Measurements from ENCODE around the gene TRAPPC2L. TPM values are rescaled to one million over a fixed set of nuclear protein-coding genes. Genes with fewer than 3 reads are reported as not detected.
A peak's percentile ranks its signal among the peaks of the same experiment; 100 is the strongest.

TRAPPC2L gene
- total RNA-seq, 1 donor from 2014 or later, result 50.6 TPM

DNA sequence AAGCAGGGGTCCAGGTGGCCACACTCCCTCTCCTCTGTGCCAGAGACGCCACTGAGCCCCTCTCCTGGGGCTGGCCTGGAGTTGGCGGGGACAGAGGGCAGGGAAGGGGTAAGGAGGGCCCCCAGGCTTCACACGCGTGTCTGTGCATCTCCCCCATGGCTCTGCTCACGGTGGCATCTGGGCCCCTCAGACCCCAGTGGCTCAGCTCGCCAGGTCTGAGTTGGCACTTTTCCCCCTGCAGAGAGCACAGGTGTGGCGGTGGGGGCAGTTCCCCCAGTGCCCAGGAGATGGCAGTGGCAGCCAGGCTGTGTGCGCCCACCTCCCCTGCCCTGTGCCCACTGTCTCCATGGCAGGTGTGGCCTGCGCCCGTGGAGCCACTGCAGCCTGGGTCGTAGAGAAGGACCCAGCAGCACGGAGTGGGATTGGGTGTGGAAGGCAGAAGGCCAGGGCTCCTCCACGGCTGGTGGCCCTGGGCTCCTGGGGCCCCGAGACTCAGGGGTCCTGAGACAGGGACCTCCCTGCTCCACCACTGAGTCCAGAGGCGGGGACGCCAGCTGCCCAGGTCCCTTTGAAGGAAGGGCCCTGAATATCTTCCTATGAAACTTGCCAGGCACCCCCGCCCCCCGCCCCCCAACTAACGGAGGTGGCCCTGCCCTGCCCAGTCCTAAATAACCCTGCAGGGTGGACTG is 40.9 kb upstream of the TRAPPC2L start:
- H3K9me3 Mint-ChIP-seq (ENCODE audit: unreplicated experiment), result peaks cover 2% of the 10 kb centered on the region
- H3K4me1 Mint-ChIP-seq (ENCODE audit: low read depth, unreplicated experiment), result peaks cover 4% of the 10 kb centered on the region
- no peaks in the 10 kb centered on the region for H3K36me3 Mint-ChIP-seq (ENCODE audit: unreplicated experiment)
- peak; percentile 65 for DNase-seq
- H3K4me3 Mint-ChIP-seq (ENCODE audit: unreplicated experiment), result no peak overlapping the region
- no peaks in the 10 kb centered on the region for H3K27me3 Mint-ChIP-seq (ENCODE audit: unreplicated experiment)
- no peak overlapping the region for H3K27ac Mint-ChIP-seq (ENCODE audit: unreplicated experiment)
- TF ChIP-seq, protein P1, sequence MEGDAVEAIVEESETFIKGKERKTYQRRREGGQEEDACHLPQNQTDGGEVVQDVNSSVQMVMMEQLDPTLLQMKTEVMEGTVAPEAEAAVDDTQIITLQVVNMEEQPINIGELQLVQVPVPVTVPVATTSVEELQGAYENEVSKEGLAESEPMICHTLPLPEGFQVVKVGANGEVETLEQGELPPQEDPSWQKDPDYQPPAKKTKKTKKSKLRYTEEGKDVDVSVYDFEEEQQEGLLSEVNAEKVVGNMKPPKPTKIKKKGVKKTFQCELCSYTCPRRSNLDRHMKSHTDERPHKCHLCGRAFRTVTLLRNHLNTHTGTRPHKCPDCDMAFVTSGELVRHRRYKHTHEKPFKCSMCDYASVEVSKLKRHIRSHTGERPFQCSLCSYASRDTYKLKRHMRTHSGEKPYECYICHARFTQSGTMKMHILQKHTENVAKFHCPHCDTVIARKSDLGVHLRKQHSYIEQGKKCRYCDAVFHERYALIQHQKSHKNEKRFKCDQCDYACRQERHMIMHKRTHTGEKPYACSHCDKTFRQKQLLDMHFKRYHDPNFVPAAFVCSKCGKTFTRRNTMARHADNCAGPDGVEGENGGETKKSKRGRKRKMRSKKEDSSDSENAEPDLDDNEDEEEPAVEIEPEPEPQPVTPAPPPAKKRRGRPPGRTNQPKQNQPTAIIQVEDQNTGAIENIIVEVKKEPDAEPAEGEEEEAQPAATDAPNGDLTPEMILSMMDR (IDR thresholded peaks at IDR 0.05; ENCODE audit: partially characterized antibody, unreplicated experiment), result peak; percentile 76

DNA sequence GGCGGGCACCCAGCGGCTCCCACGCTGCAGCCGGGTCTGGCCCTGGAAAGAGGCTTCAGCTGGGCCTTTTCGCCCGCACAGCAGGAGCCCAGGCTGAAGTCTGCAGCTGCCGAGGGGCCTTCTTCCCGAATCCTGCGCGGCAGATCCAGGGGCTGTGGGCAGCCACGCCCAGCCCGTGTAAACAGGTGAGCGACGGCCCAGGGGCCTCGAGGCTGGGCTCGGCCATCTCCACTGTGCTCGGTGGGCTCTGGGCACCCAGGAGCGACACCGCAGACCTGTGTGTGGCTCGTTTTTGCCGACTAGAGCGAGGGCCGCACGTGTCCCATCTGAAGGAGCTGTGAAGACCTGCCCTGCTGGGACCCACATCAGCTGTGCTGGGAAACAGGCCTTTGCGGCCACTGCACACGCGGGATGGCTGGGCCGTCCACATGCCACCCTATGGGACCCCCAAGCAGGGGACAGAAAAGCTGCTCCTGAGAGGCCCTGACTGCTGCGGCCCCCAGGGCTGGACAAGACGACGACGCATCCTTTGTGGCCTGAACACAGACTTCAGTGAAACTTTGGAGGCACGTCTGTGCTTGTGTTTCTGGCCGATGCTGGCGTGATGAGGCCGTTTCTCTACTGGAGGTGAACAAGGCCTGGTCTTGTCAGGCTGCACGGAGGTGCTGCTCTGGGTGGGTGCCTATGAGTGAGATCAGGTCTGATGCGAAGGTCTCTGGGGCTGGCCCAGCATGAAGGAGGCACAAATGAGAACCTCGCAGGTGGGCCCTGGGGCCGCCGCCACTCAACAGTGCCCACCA is 40.0 kb upstream of the TRAPPC2L start:
- Mint-ChIP-seq H3K4me3 (ENCODE audit: unreplicated experiment) (no peak overlapping the region), H3K36me3 (ENCODE audit: unreplicated experiment) (no peaks in the 10 kb centered on the region), H3K9me3 (ENCODE audit: unreplicated experiment) (peaks cover 2% of the 10 kb centered on the region), H3K4me1 (ENCODE audit: low read depth, unreplicated experiment) (peaks cover 4% of the 10 kb centered on the region), H3K27ac (ENCODE audit: unreplicated experiment) (no peak overlapping the region), H3K27me3 (ENCODE audit: unreplicated experiment) (peaks cover 2% of the 10 kb centered on the region)
- no peak for DNase-seq
- TF ChIP-seq, protein P1 (IDR thresholded peaks at IDR 0.05; ENCODE audit: partially characterized antibody, unreplicated experiment), result no peak

DNA sequence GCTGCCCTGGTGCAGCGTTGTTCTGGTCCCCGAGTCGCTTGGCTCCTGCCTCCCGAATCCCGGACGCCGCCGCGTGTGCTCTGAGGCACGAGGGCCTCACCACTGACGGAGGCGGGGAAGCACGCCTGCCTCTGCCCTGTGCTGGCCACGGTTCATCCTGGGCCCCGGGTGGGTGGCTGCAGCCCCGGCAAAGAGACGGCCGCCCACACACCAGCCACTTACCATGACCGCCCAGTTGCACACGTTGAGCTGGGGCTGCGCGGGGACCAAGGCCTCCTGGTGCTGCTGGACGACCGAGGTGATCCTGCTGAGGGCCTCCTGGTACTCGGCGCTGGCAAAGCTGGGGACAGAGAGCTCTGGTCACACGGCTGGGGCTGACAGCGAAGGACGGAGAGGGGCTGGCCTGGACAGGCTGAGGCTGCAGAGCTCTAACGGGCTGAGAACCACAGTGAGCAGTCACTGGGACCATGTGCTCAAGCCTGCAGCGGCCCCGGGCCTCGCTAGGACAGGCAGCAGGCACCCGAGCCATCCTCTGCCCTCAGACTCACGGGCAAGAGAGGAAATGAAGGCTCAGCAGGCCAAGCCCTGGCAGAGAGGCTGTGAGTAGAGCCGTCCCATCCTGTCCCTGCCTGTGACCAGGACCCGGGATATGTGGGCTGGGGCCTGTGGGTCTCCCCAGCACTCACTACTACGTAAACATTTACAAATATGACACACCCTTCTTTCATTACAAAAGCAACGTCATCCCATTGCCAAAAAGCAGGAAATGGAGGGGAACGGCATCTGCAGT is 38.9 kb upstream of the TRAPPC2L start:
- Mint-ChIP-seq H3K4me3 (ENCODE audit: unreplicated experiment) (no peak overlapping the region), H3K36me3 (ENCODE audit: unreplicated experiment) (no peaks in the 10 kb centered on the region), H3K27me3 (ENCODE audit: unreplicated experiment) (peaks cover 4% of the 10 kb centered on the region), H3K4me1 (ENCODE audit: low read depth, unreplicated experiment) (peaks cover 4% of the 10 kb centered on the region), H3K27ac (ENCODE audit: unreplicated experiment) (no peak overlapping the region), H3K9me3 (ENCODE audit: unreplicated experiment) (peaks cover 2% of the 10 kb centered on the region)
- TF ChIP-seq, protein P1 (IDR thresholded peaks at IDR 0.05; ENCODE audit: partially characterized antibody, unreplicated experiment), result no peak
- DNase-seq, result no peak

DNA sequence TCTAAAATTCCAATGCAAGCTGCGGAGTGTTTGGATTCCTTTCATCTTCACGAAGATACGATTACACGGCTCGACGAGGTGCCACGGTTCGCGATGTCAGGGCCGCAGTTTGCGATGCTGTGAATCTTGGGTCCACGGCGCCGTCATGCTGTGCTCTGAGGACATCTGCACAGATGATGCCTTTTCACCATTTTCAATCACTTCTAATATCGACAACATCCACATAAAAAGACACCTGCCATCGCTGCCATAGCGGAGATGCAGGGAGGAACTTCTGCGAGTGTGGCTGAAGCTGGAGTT is 38.4 kb upstream of the TRAPPC2L start:
- no peak overlapping the region for H3K27ac Mint-ChIP-seq (ENCODE audit: unreplicated experiment)
- no peak for DNase-seq
- H3K9me3 Mint-ChIP-seq (ENCODE audit: unreplicated experiment), result peaks cover 2% of the 10 kb centered on the region
- no peaks in the 10 kb centered on the region for H3K36me3 Mint-ChIP-seq (ENCODE audit: unreplicated experiment)
- no peak overlapping the region for H3K4me3 Mint-ChIP-seq (ENCODE audit: unreplicated experiment)
- H3K4me1 Mint-ChIP-seq (ENCODE audit: low read depth, unreplicated experiment), result peaks cover 3% of the 10 kb centered on the region
- peaks cover 5% of the 10 kb centered on the region for H3K27me3 Mint-ChIP-seq (ENCODE audit: unreplicated experiment)
- TF ChIP-seq, protein P1 (IDR thresholded peaks at IDR 0.05; ENCODE audit: partially characterized antibody, unreplicated experiment), result no peak

Data from glutamatergic neuron (in vitro differentiated cells).